Measurements from ENCODE around the gene RSU1. TPM values are rescaled to one million over a fixed set of nuclear protein-coding genes. Genes with fewer than 3 reads are reported as not detected.

Gene RSU1
- polyA plus RNA-seq, 3 donors: 45.7 to 111 (median 100) TPM

GRCh38 chr10:16768702-16769101, 48.5 kb downstream of the RSU1 start:
- intact Hi-C loops (cut with micrococcal nuclease): no loop called here
- DNase-seq: no peak
- Histone ChIP-seq H3K9ac (ENCODE audit: insufficient read depth, low read length, poor library complexity, severe bottlenecking) (no peak overlapping the region), H3K27me3 (ENCODE audit: control insufficient read depth in 2 of 2, insufficient read depth in 2 of 2, low read length in 2 of 2) (no peaks in the 10 kb centered on the region), H2AFZ (ENCODE audit: insufficient read depth, low read depth, low read length, poor library complexity, severe bottlenecking) (no peak overlapping the region), H3K27ac (ENCODE audit: low read depth in 1 of 2, low read length in 2 of 2) (no peak overlapping the region), H3K9me3 (replicated peaks in 1 of 2; ENCODE audit: control insufficient read depth in 1 of 2, insufficient read depth in 1 of 2, low read length in 2 of 2) (no peaks in the 10 kb centered on the region), H3K4me2 (replicated peaks; ENCODE audit: extremely low read depth, low read length, poor library complexity, severe bottlenecking) (no peak overlapping the region), H3K4me1 (ENCODE audit: control insufficient read depth in 1 of 2, insufficient read depth in 2 of 2, low read length in 2 of 2) (no peaks in the 10 kb centered on the region), H4K20me1 (ENCODE audit: insufficient read depth, low read length) (no peaks in the 10 kb centered on the region), H3K4me3 (replicated peaks in 1 of 3; ENCODE audit: low read depth in 2 of 3, low read length in 3 of 3) (no peak overlapping the region), H3K36me3 (replicated peaks in 1 of 2; ENCODE audit: control insufficient read depth in 1 of 2, insufficient read depth in 2 of 2, low read length in 2 of 2) (peaks cover 2 to 12% of the 10 kb centered on the region in 2 donors), H3K79me2 (ENCODE audit: insufficient read depth, low read length) (no peaks in the 10 kb centered on the region)
- Mint-ChIP-seq H3K27ac (peak overlapping the region in 2 of 7 donors; percentile 18), H3K36me3 (peaks cover 8 to 18% of the 10 kb centered on the region in 2 donors), H3K4me3 (no peak overlapping the region), H3K27me3 (ENCODE audit: low read depth in 3 of 3) (no peaks in the 10 kb centered on the region), H3K9me3 (no peaks in the 10 kb centered on the region), H3K4me1 (peaks cover 8% of the 10 kb centered on the region)
- 96% methylated on average over 5 of the region's 5 CpGs for WGBS (ENCODE audit: insufficient coverage)
- no peak for TF ChIP-seq CTCF (IDR thresholded peaks at IDR 0.05)

- Histone ChIP-seq H4K20me1 (ENCODE audit: insufficient read depth, low read length) (no peaks in the 10 kb centered on the region), H3K4me1 (ENCODE audit: control insufficient read depth in 1 of 2, insufficient read depth in 2 of 2, low read length in 2 of 2) (no peaks in the 10 kb centered on the region), H3K4me3 (replicated peaks in 1 of 3; ENCODE audit: low read depth in 2 of 3, low read length in 3 of 3) (no peak overlapping the region), H3K27ac (ENCODE audit: low read depth in 1 of 2, low read length in 2 of 2) (no peak overlapping the region), H3K36me3 (replicated peaks in 1 of 2; ENCODE audit: control insufficient read depth in 1 of 2, insufficient read depth in 2 of 2, low read length in 2 of 2) (peaks cover 8 to 39% of the 10 kb centered on the region in 2 donors), H2AFZ (ENCODE audit: insufficient read depth, low read depth, low read length, poor library complexity, severe bottlenecking) (no peak overlapping the region), H3K4me2 (replicated peaks; ENCODE audit: extremely low read depth, low read length, poor library complexity, severe bottlenecking) (no peak overlapping the region), H3K9me3 (replicated peaks in 1 of 2; ENCODE audit: control insufficient read depth in 1 of 2, insufficient read depth in 1 of 2, low read length in 2 of 2) (no peaks in the 10 kb centered on the region), H3K9ac (ENCODE audit: insufficient read depth, low read length, poor library complexity, severe bottlenecking) (no peak overlapping the region), H3K79me2 (ENCODE audit: insufficient read depth, low read length) (no peaks in the 10 kb centered on the region), H3K27me3 (ENCODE audit: control insufficient read depth in 2 of 2, insufficient read depth in 2 of 2, low read length in 2 of 2) (no peaks in the 10 kb centered on the region)
- intact Hi-C loops (cut with micrococcal nuclease): no loop called here
- Mint-ChIP-seq H3K4me1 (peaks cover 4% of the 10 kb centered on the region), H3K9me3 (no peaks in the 10 kb centered on the region), H3K36me3 (peaks cover 23 to 43% of the 10 kb centered on the region in 2 donors), H3K27me3 (ENCODE audit: low read depth in 3 of 3) (peaks cover 0 to 2% (median 0%) of the 10 kb centered on the region in 3 donors), H3K4me3 (no peak overlapping the region), H3K27ac (peak overlapping the region in 1 of 7 donors; percentile 41)
- TF ChIP-seq CTCF (IDR thresholded peaks at IDR 0.05): no peak
- no peak for DNase-seq
- 90% methylated on average over 8 of the region's 12 CpGs for WGBS (ENCODE audit: insufficient coverage)
Observed at GRCh38 chr10:16765509-16766375, 51.5 kb downstream of the RSU1 start.
